HepG2 (cell line): Measurements from ENCODE around the gene SPAG7. TPM values are rescaled to one million over a fixed set of nuclear protein-coding genes. Genes with fewer than 3 reads are reported as not detected.
A peak's percentile ranks its signal among the peaks of the same experiment; 100 is the strongest.

ENCODE experiments used
- DR1 ChIP-seq: sonication (generic); formaldehyde crosslinking; IDR thresholded peaks from 2 replicates; pipeline ENCODE4 v1.8.0; 2021; ENCODE audit warnings: mild to moderate bottlenecking, missing genetic modification reagents, inconsistent platforms
- MED8 ChIP-seq: sonication (generic); formaldehyde crosslinking; IDR thresholded peaks from 2 replicates; pipeline ENCODE4 v1.8.1; 2023; ENCODE audit warnings: mild to moderate bottlenecking, missing genetic modification reagents; ENCODE audit not compliant: insufficient replicate concordance
- TAF1 ChIP-seq: sonication (generic); formaldehyde crosslinking; IDR thresholded peaks from 2 replicates; pipeline ENCODE4 v1.4.0; 2020; ENCODE audit warnings: missing genetic modification reagents
- YEATS2 ChIP-seq: sonication (generic); formaldehyde crosslinking; IDR thresholded peaks from 2 replicates; pipeline ENCODE4 v1.4.0; 2020; ENCODE audit warnings: missing genetic modification reagents, borderline replicate concordance
- ZBTB38 ChIP-seq: sonication (generic); formaldehyde crosslinking; IDR thresholded peaks from 2 replicates; pipeline ENCODE4 v1.5.1; 2020; ENCODE audit warnings: mild to moderate bottlenecking, missing genetic modification reagents
- ZBTB7A ChIP-seq: sonication (generic); formaldehyde crosslinking; IDR thresholded peaks from 2 replicates; pipeline ENCODE4 v1.8.0; 2022; ENCODE audit warnings: mild to moderate bottlenecking, missing genetic modification reagents
- ZFP36 ChIP-seq: fragments of 150-350 bp; IDR thresholded peaks from 2 replicates; pipeline ENCODE4 v1.6.1; 2018; ENCODE audit warnings: borderline replicate concordance, low read length, low read depth; ENCODE audit not compliant: partially characterized antibody
- ZNF33A ChIP-seq: sonication (generic); formaldehyde crosslinking; IDR thresholded peaks from 2 replicates; pipeline ENCODE4 v1.5.1; 2020; ENCODE audit warnings: missing genetic modification reagents, mild to moderate bottlenecking, moderate library complexity, borderline replicate concordance
- ZNF432 ChIP-seq: sonication (generic); formaldehyde crosslinking; IDR thresholded peaks from 2 replicates; pipeline ENCODE4 v1.5.0; 2020; ENCODE audit warnings: missing genetic modification reagents, mild to moderate bottlenecking, borderline replicate concordance
- polyA plus RNA-seq, 8 experiments: library from polyadenylated mRNA; depleted of rRNA in 3 of 8; stranded (reverse) in 7 of 8; unstranded in 1 of 8; fragments of >200 nt; fragmentation: Illumina TruSeq in 4 of 8; extraction: Trizol in 4 of 8; gene quantifications; 2 replicates each; pipeline versions ENCODE4 v1.2.1 to v1.2.3, GENCODE V29; 2011 to 2016; ENCODE audit warnings: low read depth in 4 of 8, missing spikeins in 1 of 8, mixed read lengths in 1 of 8; ENCODE audit not compliant: insufficient read depth in 1 of 8
- total RNA-seq, 5 experiments: library from RNA; depleted of rRNA; stranded (reverse); fragments of >200 nt; fragmentation: Illumina TruSeq; extraction: Trizol; gene quantifications; 2 replicates each; pipeline ENCODE4 v1.2.3, GENCODE V29; 2016; ENCODE audit warnings: low read depth in 1 of 5
- TF ChIP-seq, protein P1 (sequence below): sonication (generic); formaldehyde crosslinking; IDR thresholded peaks from 2 replicates; pipeline ENCODE4 v1.4.0; 2020; ENCODE audit warnings: missing genetic modification reagents, borderline replicate concordance
- TF ChIP-seq, protein P2 (sequence below): sonication (generic); formaldehyde crosslinking; IDR thresholded peaks from 2 replicates; pipeline ENCODE4 v1.9.0; 2021; ENCODE audit warnings: missing genetic modification reagents, borderline replicate concordance

Gene SPAG7
- total and polyA plus RNA-seq, 2 of the 13 experiments (the other 11 are each of a cell fraction or from before 2014, with no cell fraction given), result 51.0 to 59.0 TPM

DNA sequence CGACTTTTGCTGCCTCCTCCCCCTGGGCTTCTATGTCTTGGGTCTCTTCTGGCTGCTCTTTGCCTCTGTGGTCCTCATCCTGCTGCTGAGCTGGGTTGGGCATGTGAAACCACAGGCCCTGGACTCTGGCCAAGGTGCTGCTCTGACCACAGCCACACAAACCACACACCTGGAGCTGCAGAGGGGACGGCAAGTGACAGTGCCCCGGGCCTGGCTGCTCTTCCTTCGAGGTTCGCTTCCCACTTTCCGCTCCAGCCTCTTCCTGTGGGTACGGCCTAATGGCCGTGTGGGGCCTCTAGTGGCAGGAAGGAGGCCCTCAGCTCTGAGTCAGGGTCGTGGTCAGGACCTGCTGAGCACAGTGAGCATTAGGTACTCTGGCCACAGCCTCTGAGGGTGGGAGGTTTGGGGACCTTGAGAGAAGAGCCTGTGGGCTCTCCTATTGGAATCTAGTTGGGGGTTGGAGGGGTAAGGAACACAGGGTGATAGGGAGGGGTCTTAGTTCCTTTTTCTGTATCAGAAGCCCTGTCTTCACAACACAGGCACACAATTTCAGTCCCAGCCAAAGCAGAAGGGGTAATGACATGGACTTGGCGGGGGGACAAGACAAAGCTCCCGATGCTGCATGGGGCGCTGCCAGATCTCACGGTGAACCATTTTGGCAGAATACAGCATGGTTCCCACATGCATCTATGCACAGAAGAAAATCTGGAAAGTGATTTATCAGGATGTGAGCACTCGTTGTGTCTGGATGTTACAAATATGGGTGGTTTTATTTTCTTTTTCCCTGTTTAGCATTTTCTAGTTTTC is 33.2 kb downstream of the SPAG7 start (continued):
- TF ChIP-seq, protein P1, sequence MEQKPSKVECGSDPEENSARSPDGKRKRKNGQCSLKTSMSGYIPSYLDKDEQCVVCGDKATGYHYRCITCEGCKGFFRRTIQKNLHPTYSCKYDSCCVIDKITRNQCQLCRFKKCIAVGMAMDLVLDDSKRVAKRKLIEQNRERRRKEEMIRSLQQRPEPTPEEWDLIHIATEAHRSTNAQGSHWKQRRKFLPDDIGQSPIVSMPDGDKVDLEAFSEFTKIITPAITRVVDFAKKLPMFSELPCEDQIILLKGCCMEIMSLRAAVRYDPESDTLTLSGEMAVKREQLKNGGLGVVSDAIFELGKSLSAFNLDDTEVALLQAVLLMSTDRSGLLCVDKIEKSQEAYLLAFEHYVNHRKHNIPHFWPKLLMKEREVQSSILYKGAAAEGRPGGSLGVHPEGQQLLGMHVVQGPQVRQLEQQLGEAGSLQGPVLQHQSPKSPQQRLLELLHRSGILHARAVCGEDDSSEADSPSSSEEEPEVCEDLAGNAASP, result no peak
- TF ChIP-seq ZBTB7A (CRISPR knock-in tag), result 0 out of 2 replicates have a peak, but pooled peaks have one; percentile 24
- TF ChIP-seq, protein P2, sequence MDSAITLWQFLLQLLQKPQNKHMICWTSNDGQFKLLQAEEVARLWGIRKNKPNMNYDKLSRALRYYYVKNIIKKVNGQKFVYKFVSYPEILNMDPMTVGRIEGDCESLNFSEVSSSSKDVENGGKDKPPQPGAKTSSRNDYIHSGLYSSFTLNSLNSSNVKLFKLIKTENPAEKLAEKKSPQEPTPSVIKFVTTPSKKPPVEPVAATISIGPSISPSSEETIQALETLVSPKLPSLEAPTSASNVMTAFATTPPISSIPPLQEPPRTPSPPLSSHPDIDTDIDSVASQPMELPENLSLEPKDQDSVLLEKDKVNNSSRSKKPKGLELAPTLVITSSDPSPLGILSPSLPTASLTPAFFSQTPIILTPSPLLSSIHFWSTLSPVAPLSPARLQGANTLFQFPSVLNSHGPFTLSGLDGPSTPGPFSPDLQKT, result no peak
- no peak for TF ChIP-seq ZNF33A (CRISPR knock-in tag)
- TF ChIP-seq YEATS2 (CRISPR knock-in tag), result no peak
- TF ChIP-seq TAF1 (CRISPR knock-in tag), result peak; percentile 8; the same call in 1 of the 2 replicates
- TF ChIP-seq ZNF432 (CRISPR knock-in tag), result no peak
- no peak for TF ChIP-seq DR1 (CRISPR knock-in tag)
- peak; percentile 89 for TF ChIP-seq ZBTB38 (CRISPR knock-in tag)
- TF ChIP-seq ZFP36, result no peak
- TF ChIP-seq MED8, result peak; percentile 41
